Jurkat, Clone E6-1 (cell line): ENCODE data around the gene VMP1.

Experiments used
- DNase-seq: peaks from one replicate; pipeline ENCODE4 v3.0.0-alpha.2; 2011; ENCODE audit warnings: low read depth, low spot score
- H3K4me3 ChIP-seq: 2 replicates; pipeline ENCODE4 v1.5.1; 2011; ENCODE audit warnings: mild to moderate bottlenecking, low read length, control low read depth, moderate library complexity

The VMP1 gene

DNA sequence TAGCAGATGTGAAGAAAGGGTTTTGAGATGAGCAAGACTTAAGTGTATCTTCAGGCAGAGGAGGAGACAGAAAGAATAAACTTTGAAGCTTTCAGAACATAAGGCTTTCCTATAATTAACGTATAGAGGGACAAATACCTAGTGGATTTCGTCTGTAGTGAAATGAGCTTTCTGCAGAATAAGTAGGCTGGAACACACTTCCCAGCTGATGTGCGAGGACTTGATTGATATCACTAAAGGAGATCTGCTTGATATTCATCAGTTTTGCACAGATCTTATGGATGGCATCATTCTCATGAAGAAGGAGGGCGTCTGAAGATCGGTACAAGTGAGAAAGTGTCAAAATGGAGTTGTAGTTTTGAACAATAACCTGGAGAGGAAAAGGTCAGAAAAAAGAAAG, 170.5 kb downstream of the VMP1 start:
- no peak overlapping the region for H3K4me3 ChIP-seq
- no peak for DNase-seq

DNA sequence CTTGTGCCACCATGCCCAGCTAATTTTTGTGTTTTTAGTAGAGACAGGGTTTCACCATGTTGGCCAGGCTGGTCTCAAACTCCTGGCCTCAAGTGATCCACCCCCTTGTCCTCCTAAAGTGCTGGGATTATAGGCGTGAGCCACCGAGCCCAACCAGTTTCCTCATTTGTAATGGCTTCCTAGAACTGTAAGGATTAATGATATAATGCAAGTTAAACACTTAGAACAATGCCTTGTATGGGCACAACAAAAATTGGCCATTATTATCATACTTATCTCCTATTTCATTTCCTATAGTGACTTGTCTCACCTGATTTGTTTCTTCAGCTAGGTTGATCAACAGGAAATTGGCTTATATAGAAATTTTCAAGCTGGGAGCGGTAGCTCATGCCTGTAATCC, 171.2 kb downstream of the VMP1 start:
- no peak overlapping the region for H3K4me3 ChIP-seq
- DNase-seq, result no peak

DNA sequence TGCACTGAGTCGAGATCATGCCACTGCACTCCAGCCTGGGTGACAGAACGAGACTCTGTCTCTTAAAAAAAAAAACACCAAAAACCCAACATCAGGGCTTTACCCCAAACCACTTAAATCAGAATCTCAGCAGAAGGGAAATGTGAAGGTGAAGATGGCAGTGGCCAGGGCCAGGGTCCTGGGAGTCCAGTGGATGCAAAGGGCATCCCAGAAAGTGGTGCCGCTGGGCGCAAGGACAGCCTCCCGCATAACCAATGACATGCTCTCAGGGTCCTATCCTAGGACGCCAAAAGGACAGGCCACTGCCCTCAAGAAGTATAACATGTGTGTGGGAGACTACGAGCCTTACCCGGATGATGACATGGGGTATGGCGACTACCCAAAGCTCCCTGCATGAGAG, 177.4 kb downstream of the VMP1 start:
- no peak overlapping the region for H3K4me3 ChIP-seq
- DNase-seq, result no peak

DNA sequence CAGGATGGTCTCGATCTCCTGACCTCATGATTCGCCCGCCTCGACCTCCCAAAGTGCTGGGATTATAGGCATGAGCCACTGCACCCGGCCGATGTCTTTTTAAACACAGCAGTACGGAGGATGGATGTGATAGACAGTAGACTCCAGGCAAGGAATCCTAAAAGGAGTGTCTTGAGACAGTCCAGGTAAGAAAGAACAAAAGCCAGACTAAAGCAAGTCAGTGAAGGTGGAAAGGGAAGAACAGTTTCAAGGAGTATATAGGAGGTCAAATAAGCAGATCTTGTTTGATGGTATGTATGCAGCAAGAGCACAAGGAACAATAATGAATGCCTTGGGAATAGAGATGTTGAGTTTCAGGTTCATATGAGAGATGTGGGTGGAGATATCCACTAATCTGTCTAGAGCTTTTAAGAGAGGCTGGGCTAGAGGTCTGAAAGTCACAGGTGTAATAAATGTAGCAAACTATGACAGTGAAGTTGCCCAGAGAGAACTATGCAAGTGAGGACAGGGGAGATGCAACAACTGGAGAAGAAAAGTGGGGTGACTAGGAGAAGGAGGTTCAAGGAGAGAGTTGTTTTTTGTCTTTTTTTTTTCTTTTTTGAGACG, 180.8 kb downstream of the VMP1 start:
- no peak overlapping the region for H3K4me3 ChIP-seq
- DNase-seq, result no peak

DNA sequence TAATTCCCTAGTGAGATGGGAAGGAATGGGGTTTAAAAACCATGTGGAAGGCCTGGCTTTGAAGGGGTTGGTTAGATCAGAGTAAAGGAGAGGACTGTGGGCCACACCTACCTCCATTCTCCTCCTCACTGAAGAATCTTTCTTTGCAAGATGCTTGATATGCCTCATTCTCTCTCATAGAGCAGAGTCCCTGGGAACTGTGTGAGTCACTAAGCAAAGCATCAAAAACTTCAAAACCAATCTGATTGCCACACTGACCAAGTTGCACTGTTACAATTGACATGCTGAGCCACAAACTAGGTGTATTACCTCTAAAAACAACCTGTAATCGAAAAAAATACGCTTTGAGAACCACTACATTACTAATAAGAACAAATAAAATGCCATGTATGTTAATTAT, 183.3 kb downstream of the VMP1 start:
- no peak overlapping the region for H3K4me3 ChIP-seq
- DNase-seq, result no peak
